ENCODE data around the gene CIRBP. TPM values are rescaled to one million over a fixed set of nuclear protein-coding genes. Genes with fewer than 3 reads are reported as not detected.

The CIRBP gene
- total and polyA plus RNA-seq, 2 donors (not counting 1 experiment from before 2014, with no cell fraction given): 643 to 1,164 TPM

DNA sequence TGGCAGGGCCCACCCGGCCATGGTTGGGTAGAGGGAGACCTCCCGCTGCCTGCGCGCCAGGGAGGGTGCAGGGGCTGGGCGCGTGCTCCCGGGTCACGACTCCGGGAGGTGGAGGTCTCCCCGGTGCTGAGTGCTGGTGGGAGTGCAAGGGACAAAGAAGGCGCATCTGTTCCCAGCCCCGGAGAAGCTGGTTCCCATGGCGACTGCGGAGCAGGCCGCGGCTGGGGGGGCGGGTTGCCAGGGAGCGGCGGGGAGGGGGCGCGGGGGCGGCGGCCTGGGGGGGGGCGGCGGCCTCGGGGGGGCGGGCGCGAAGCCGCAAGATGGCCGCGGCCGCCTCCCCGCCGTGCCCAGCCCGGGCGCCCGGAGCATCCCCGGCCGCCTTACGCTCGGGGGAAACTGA, 32.6 kb upstream of the CIRBP start:
- Mint-ChIP-seq H3K27me3 (peaks cover 8% of the 10 kb centered on the region), H3K9me3 (ENCODE audit: insufficient read depth) (no peaks in the 10 kb centered on the region), H3K4me1 (peaks cover 20% of the 10 kb centered on the region), H3K27ac (no peak overlapping the region), H3K4me3 (no peak overlapping the region)
- no peak overlapping the region for H2AFZ ChIP-seq (ENCODE audit: insufficient read depth, low read depth, low read length, poor library complexity, severe bottlenecking)
- no peak overlapping the region for H3K9ac ChIP-seq (ENCODE audit: low read length)
- H3K27me3 ChIP-seq (replicated peaks in 1 of 4; ENCODE audit: control extremely low read depth in 1 of 4, control insufficient read depth in 3 of 4, insufficient read depth in 4 of 4, low read length in 3 of 4): peaks cover 0 to 21% (median 7%) of the 10 kb centered on the region in 4 experiments
- H3K36me3 ChIP-seq (replicated peaks in 1 of 2; ENCODE audit: control extremely low read depth in 1 of 2, control insufficient read depth in 1 of 2, extremely low read depth in 1 of 2, insufficient read depth in 2 of 2, low read length in 1 of 2): no peaks in the 10 kb centered on the region
- DNase-seq (no peak), ATAC-seq (ENCODE audit: low read depth) (no peak)
- ChIA-PET POLR2A (interaction anchor here (1.0 kb wide), 2 partner anchors 30 to 342 kb away, joined by 3 read pairs; no protein-coding TSS in a partner anchor), CTCF (no interaction called here)
- intact Hi-C loops (cut with micrococcal nuclease): no loop called here
- TF ChIP-seq EZH2 (IDR thresholded peaks at IDR 0.05; ENCODE audit: borderline replicate concordance, insufficient read depth, low read depth, low read length, poor library complexity, severe bottlenecking) (no peak), CTCF (IDR thresholded peaks at IDR 0.05) (no peak)
- H3K4me1 ChIP-seq (ENCODE audit: control insufficient read depth in 2 of 2, insufficient read depth in 2 of 2, low read length in 2 of 2): peaks cover 24 to 33% of the 10 kb centered on the region in 2 donors
- 23% methylated on average over 29 of the region's 42 CpGs for WGBS (ENCODE audit: insufficient coverage)
- no peaks in the 10 kb centered on the region for H3K9me3 ChIP-seq (ENCODE audit: control extremely low read depth in 1 of 3, control insufficient read depth in 2 of 3, insufficient read depth in 1 of 3, low read length in 2 of 3)
- H4K20me1 ChIP-seq (ENCODE audit: control insufficient read depth, insufficient read depth, low read length, poor library complexity, severe bottlenecking): peaks cover 5% of the 10 kb centered on the region
- H3K4me2 ChIP-seq (replicated peaks; ENCODE audit: low read depth, low read length, poor library complexity, severe bottlenecking): peak overlapping the region; percentile 89
- no peaks in the 10 kb centered on the region for H3K79me2 ChIP-seq (ENCODE audit: control insufficient read depth, insufficient read depth, low read length)
- no peak overlapping the region for H3K4me3 ChIP-seq (ENCODE audit: control extremely low read depth in 1 of 5, extremely low read depth in 1 of 5, insufficient read depth in 1 of 5, low read depth in 2 of 5, low read length in 4 of 5)
- no peak overlapping the region for H3K27ac ChIP-seq (ENCODE audit: low read length in 2 of 2)

DNA sequence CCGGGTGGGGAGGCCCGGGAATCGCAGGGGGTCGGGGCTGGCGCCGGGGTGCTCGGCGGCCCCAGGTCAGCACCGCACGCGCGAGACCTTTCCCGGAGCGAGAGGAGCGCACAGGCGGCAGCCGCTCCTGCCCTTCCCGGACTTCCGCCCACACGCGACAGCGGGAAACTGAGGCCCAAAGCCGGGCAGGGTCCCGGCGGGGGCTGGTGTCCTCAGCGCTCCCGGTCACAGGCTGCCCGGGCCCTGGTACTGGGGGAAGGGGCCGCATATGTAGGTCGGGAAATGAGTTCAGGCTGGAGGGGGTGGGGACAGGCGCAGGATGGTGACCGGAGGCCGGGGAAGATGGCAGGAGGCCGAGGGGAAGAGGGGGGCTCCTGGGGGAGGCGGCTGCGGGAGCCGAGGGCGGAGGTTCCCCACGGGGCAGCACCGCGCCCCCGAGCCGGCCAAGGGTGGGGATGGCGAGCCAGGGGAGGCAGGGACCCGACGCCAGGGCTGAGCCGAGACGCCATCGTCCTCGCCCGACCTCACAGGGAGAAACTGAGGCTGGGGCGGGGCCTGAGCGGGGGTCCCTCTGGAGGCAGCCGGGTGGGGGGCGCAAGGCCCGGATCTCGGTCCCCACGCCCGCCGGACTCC, 32.0 kb upstream of the CIRBP start:
- ATAC-seq (ENCODE audit: low read depth) (no peak), DNase-seq (peak; percentile 60)
- peaks cover 5% of the 10 kb centered on the region for H4K20me1 ChIP-seq (ENCODE audit: control insufficient read depth, insufficient read depth, low read length, poor library complexity, severe bottlenecking)
- 1% methylated on average over 60 of the region's 60 CpGs for WGBS (ENCODE audit: insufficient coverage)
- Mint-ChIP-seq H3K27ac (no peak overlapping the region), H3K4me3 (peak overlapping the region; percentile 47), H3K27me3 (peaks cover 8% of the 10 kb centered on the region), H3K4me1 (peaks cover 23% of the 10 kb centered on the region), H3K9me3 (ENCODE audit: insufficient read depth) (no peaks in the 10 kb centered on the region)
- TF ChIP-seq EZH2 (IDR thresholded peaks at IDR 0.05; ENCODE audit: borderline replicate concordance, insufficient read depth, low read depth, low read length, poor library complexity, severe bottlenecking): peak; percentile 100
- no peak for TF ChIP-seq CTCF (IDR thresholded peaks at IDR 0.05)
- H3K36me3 ChIP-seq (replicated peaks in 1 of 2; ENCODE audit: control extremely low read depth in 1 of 2, control insufficient read depth in 1 of 2, extremely low read depth in 1 of 2, insufficient read depth in 2 of 2, low read length in 1 of 2): no peaks in the 10 kb centered on the region
- H3K4me1 ChIP-seq (ENCODE audit: control insufficient read depth in 2 of 2, insufficient read depth in 2 of 2, low read length in 2 of 2): peaks cover 25 to 35% of the 10 kb centered on the region in 2 donors
- peak overlapping the region; percentile 10 for H2AFZ ChIP-seq (ENCODE audit: insufficient read depth, low read depth, low read length, poor library complexity, severe bottlenecking)
- H3K9ac ChIP-seq (ENCODE audit: low read length): peak overlapping the region; percentile 45
- ChIA-PET CTCF (no interaction called here), POLR2A (interaction anchor here (1.0 kb wide), 1 partner anchor 342 kb away, joined by 3 read pairs; no protein-coding TSS in a partner anchor)
- H3K4me3 ChIP-seq (ENCODE audit: control extremely low read depth in 1 of 5, extremely low read depth in 1 of 5, insufficient read depth in 1 of 5, low read depth in 2 of 5, low read length in 4 of 5): peak overlapping the region in 4 of 5 experiments; percentile 17 to 50 (median 35)
- peaks cover 5% of the 10 kb centered on the region for H3K79me2 ChIP-seq (ENCODE audit: control insufficient read depth, insufficient read depth, low read length)
- peaks cover 0 to 21% (median 7%) of the 10 kb centered on the region in 4 experiments for H3K27me3 ChIP-seq (replicated peaks in 1 of 4; ENCODE audit: control extremely low read depth in 1 of 4, control insufficient read depth in 3 of 4, insufficient read depth in 4 of 4, low read length in 3 of 4)
- no peak overlapping the region for H3K27ac ChIP-seq (ENCODE audit: low read length in 2 of 2)
- intact Hi-C loops (cut with micrococcal nuclease): no loop called here
- peak overlapping the region; percentile 89 for H3K4me2 ChIP-seq (replicated peaks; ENCODE audit: low read depth, low read length, poor library complexity, severe bottlenecking)
- H3K9me3 ChIP-seq (ENCODE audit: control extremely low read depth in 1 of 3, control insufficient read depth in 2 of 3, insufficient read depth in 1 of 3, low read length in 2 of 3): no peaks in the 10 kb centered on the region
